Measurements from ENCODE around the gene MAP3K5. TPM values are rescaled to one million over a fixed set of nuclear protein-coding genes. Genes with fewer than 3 reads are reported as not detected.
A peak's percentile ranks its signal among the peaks of the same experiment; 100 is the strongest.

MAP3K5 gene
- total and polyA plus RNA-seq, 9 of the 15 experiments (the other 6 are each of a cell fraction or from before 2014, with no cell fraction given), result 2.2 to 13.0 (median 9.9) TPM

GRCh38 chr6:136550330-136551071, 241.8 kb downstream of the MAP3K5 start, which contains the start of gene MAP7 (continued):
- TF ChIP-seq, protein P1, sequence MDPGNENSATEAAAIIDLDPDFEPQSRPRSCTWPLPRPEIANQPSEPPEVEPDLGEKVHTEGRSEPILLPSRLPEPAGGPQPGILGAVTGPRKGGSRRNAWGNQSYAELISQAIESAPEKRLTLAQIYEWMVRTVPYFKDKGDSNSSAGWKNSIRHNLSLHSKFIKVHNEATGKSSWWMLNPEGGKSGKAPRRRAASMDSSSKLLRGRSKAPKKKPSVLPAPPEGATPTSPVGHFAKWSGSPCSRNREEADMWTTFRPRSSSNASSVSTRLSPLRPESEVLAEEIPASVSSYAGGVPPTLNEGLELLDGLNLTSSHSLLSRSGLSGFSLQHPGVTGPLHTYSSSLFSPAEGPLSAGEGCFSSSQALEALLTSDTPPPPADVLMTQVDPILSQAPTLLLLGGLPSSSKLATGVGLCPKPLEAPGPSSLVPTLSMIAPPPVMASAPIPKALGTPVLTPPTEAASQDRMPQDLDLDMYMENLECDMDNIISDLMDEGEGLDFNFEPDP (CRISPR knock-in tag; IDR thresholded peaks at IDR 0.05), result no peak
- TF ChIP-seq THRA (IDR thresholded peaks at IDR 0.05) (no peak), LCOR (CRISPR knock-in tag; IDR thresholded peaks at IDR 0.05) (0 out of 2 replicates have a peak, but pooled peaks have one; percentile 56), SAP30 (IDR thresholded peaks at IDR 0.05; ENCODE audit: borderline replicate concordance, insufficient read depth, low read depth, low read length, poor library complexity, severe bottlenecking) (peak; percentile 66), ZNF282 (CRISPR knock-in tag; IDR thresholded peaks at IDR 0.05) (no peak), ZNF232 (CRISPR knock-in tag; IDR thresholded peaks at IDR 0.05) (no peak), ZNF79 (CRISPR knock-in tag; IDR thresholded peaks at IDR 0.05; ENCODE audit: low read depth) (no peak), SMC3 (conservative IDR thresholded peaks at IDR 0.05; ENCODE audit: insufficient read depth, low read depth, low read length) (peak; percentile 46), RB1 (IDR thresholded peaks at IDR 0.05; ENCODE audit: low read depth) (peak; percentile 96), FOXP1 (CRISPR knock-in tag; IDR thresholded peaks at IDR 0.05) (peak; percentile 90; the same call in 1 of the 2 replicates), PHB (CRISPR knock-in tag; IDR thresholded peaks at IDR 0.05) (no peak), TCF7L2 (IDR thresholded peaks at IDR 0.05; ENCODE audit: low read depth, low read length) (no peak), ZFP1 (CRISPR knock-in tag; IDR thresholded peaks at IDR 0.05) (no peak), ZNF395 (CRISPR knock-in tag; IDR thresholded peaks at IDR 0.05) (peak; percentile 83)
- TF ChIP-seq, protein P2, sequence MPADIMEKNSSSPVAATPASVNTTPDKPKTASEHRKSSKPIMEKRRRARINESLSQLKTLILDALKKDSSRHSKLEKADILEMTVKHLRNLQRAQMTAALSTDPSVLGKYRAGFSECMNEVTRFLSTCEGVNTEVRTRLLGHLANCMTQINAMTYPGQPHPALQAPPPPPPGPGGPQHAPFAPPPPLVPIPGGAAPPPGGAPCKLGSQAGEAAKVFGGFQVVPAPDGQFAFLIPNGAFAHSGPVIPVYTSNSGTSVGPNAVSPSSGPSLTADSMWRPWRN (IDR thresholded peaks at IDR 0.05; ENCODE audit: low read depth), result no peak
- TF ChIP-seq, protein P3, sequence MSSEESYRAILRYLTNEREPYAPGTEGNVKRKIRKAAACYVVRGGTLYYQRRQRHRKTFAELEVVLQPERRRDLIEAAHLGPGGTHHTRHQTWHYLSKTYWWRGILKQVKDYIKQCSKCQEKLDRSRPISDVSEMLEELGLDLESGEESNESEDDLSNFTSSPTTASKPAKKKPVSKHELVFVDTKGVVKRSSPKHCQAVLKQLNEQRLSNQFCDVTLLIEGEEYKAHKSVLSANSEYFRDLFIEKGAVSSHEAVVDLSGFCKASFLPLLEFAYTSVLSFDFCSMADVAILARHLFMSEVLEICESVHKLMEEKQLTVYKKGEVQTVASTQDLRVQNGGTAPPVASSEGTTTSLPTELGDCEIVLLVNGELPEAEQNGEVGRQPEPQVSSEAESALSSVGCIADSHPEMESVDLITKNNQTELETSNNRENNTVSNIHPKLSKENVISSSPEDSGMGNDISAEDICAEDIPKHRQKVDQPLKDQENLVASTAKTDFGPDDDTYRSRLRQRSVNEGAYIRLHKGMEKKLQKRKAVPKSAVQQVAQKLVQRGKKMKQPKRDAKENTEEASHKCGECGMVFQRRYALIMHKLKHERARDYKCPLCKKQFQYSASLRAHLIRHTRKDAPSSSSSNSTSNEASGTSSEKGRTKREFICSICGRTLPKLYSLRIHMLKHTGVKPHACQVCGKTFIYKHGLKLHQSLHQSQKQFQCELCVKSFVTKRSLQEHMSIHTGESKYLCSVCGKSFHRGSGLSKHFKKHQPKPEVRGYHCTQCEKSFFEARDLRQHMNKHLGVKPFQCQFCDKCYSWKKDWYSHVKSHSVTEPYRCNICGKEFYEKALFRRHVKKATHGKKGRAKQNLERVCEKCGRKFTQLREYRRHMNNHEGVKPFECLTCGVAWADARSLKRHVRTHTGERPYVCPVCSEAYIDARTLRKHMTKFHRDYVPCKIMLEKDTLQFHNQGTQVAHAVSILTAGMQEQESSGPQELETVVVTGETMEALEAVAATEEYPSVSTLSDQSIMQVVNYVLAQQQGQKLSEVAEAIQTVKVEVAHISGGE (CRISPR knock-in tag; IDR thresholded peaks at IDR 0.05), result peak in 1 of 3 experiments; percentile 75; a peak in 3 of 6 replicates
